Trophoblast cell (in vitro differentiated cells and primary cell): ENCODE measurements around the gene SIPA1L3.

Source experiments
- DNase-seq, 2 donors: peaks; one replicate each; pipeline ENCODE4 v3.0.0-alpha.2; 2016
- H2AFZ ChIP-seq: 2 replicates; pipeline ENCODE4 v1.6.1; 2013; ENCODE audit warnings: low read length, moderate library complexity, mild to moderate bottlenecking; ENCODE audit not compliant: insufficient read depth, poor library complexity
- H2AK5ac ChIP-seq: 2 replicates; pipeline ENCODE4 v1.6.1; 2013; ENCODE audit warnings: mild to moderate bottlenecking, low read length
- H2BK120ac ChIP-seq: 2 replicates; pipeline ENCODE4 v1.6.1; 2013; ENCODE audit warnings: low read length, mild to moderate bottlenecking, moderate library complexity; ENCODE audit not compliant: insufficient read depth, poor library complexity
- H2BK12ac ChIP-seq: 2 replicates; pipeline ENCODE4 v1.6.1; 2013; ENCODE audit warnings: mild to moderate bottlenecking, low read length, moderate library complexity
- H2BK5ac ChIP-seq: 2 replicates; pipeline ENCODE4 v1.6.1; 2013; ENCODE audit warnings: low read length, low read depth, moderate library complexity, mild to moderate bottlenecking; ENCODE audit not compliant: poor library complexity
- H3K14ac ChIP-seq: 2 replicates; pipeline ENCODE4 v1.6.1; 2013; ENCODE audit warnings: mild to moderate bottlenecking, low read length
- H3K18ac ChIP-seq: 2 replicates; pipeline ENCODE4 v1.6.1; 2013; ENCODE audit warnings: mild to moderate bottlenecking, low read length
- H3K23ac ChIP-seq: 2 replicates; pipeline ENCODE4 v1.6.1; 2013; ENCODE audit warnings: low read length
- H3K27ac ChIP-seq: 2 replicates; pipeline ENCODE4 v1.5.1; 2013; ENCODE audit warnings: low read depth, mild to moderate bottlenecking, inconsistent platforms, low read length, moderate library complexity
- H3K27me3 ChIP-seq: 2 replicates; pipeline ENCODE4 v1.6.1; 2013; ENCODE audit warnings: inconsistent platforms, mild to moderate bottlenecking, low read length, moderate library complexity; ENCODE audit not compliant: insufficient read depth
- H3K36me3 ChIP-seq, 2 experiments: 1 replicate in 1 of 2; 2 replicates in 1 of 2; pipeline ENCODE4 v1.6.1; 2013; ENCODE audit warnings: low read length in 2 of 2, mild to moderate bottlenecking in 2 of 2, moderate library complexity in 1 of 2; ENCODE audit not compliant: insufficient read depth in 2 of 2, control insufficient read depth in 1 of 2
- H3K4ac ChIP-seq: 2 replicates; pipeline ENCODE4 v1.6.1; 2013; ENCODE audit warnings: low read depth, mild to moderate bottlenecking, low read length, moderate library complexity
- H3K4me1 ChIP-seq, 2 experiments: 1 replicate in 1 of 2; 2 replicates in 1 of 2; pipeline ENCODE4 v1.6.1; 2013; ENCODE audit warnings: low read length in 2 of 2, mild to moderate bottlenecking in 2 of 2, moderate library complexity in 1 of 2; ENCODE audit not compliant: insufficient read depth in 2 of 2, control insufficient read depth in 1 of 2
- H3K4me2 ChIP-seq: 2 replicates; pipeline ENCODE4 v1.6.1; 2013; ENCODE audit warnings: inconsistent platforms, mild to moderate bottlenecking, low read length, moderate library complexity
- H3K4me3 ChIP-seq: 2 replicates; pipeline ENCODE4 v1.5.1; 2013; ENCODE audit warnings: mild to moderate bottlenecking, low read depth, low read length, inconsistent platforms
- H3K79me1 ChIP-seq: one replicate; pipeline ENCODE4 v1.6.1; 2013; ENCODE audit warnings: low read length
- H3K79me2 ChIP-seq: 2 replicates; pipeline ENCODE4 v1.6.1; 2013; ENCODE audit warnings: low read length, mild to moderate bottlenecking; ENCODE audit not compliant: control insufficient read depth, insufficient read depth, poor library complexity
- H3K9ac ChIP-seq: 2 replicates; pipeline ENCODE4 v1.6.1; 2013; ENCODE audit warnings: mild to moderate bottlenecking, low read length
- H3K9me3 ChIP-seq: 2 replicates; pipeline ENCODE4 v1.6.1; 2013; ENCODE audit warnings: low read depth, mild to moderate bottlenecking, control low read depth, inconsistent platforms, low read length; ENCODE audit not compliant: insufficient read depth
- H4K12ac ChIP-seq: 2 replicates; pipeline ENCODE4 v1.6.1; 2013; ENCODE audit warnings: low read depth, mild to moderate bottlenecking, low read length, moderate library complexity
- H4K8ac ChIP-seq: 2 replicates; pipeline ENCODE4 v1.6.1; 2013; ENCODE audit warnings: low read depth, mild to moderate bottlenecking, low read length, moderate library complexity
- H4K91ac ChIP-seq: one replicate; pipeline ENCODE4 v1.6.1; 2013; ENCODE audit warnings: low read depth, mild to moderate bottlenecking, low read length, moderate library complexity
- WGBS: extraction: QIAGEN DNeasy Blood & Tissue Kit; methylation state at CpG from one replicate; pipeline ENCODE4 v1.1.7; 2013; ENCODE audit warnings: missing lambda C conversion rate; ENCODE audit not compliant: insufficient read length, insufficient coverage; ENCODE audit errors: extremely low coverage; 5-methylcytosine and 5-hydroxymethylcytosine counted together

SIPA1L3 gene

GRCh38 chr19:38165335-38165734 lies 258.3 kb downstream of the SIPA1L3 start:
- Histone ChIP-seq H3K23ac (no peak overlapping the region), H3K4ac (no peak overlapping the region), H3K36me3 (peaks cover 26 to 29% of the 10 kb centered on the region in 2 experiments), H2BK120ac (no peak overlapping the region), H3K79me2 (no peaks in the 10 kb centered on the region), H3K4me1 (no peaks in the 10 kb centered on the region), H3K18ac (no peak overlapping the region), H4K12ac (no peak overlapping the region), H3K27me3 (no peaks in the 10 kb centered on the region), H3K9me3 (peaks cover 10% of the 10 kb centered on the region), H3K4me3 (no peak overlapping the region), H3K4me2 (no peak overlapping the region), H3K14ac (no peak overlapping the region), H3K27ac (no peak overlapping the region), H2BK5ac (no peak overlapping the region), H4K91ac (no peak overlapping the region), H2BK12ac (no peak overlapping the region), H2AK5ac (no peak overlapping the region), H4K8ac (no peak overlapping the region), H3K9ac (no peak overlapping the region), H3K79me1 (no peaks in the 10 kb centered on the region), H2AFZ (no peak overlapping the region)
- WGBS: no CpG with 5 or more reads among the region's 6 CpGs
- no peak for DNase-seq

GRCh38 chr19:38168637-38169036 lies 261.6 kb downstream of the SIPA1L3 start:
- Histone ChIP-seq H3K14ac (no peak overlapping the region), H3K9ac (no peak overlapping the region), H3K4me3 (no peak overlapping the region), H3K27me3 (no peaks in the 10 kb centered on the region), H2AFZ (no peak overlapping the region), H3K23ac (no peak overlapping the region), H3K4me1 (no peaks in the 10 kb centered on the region), H4K12ac (no peak overlapping the region), H3K79me2 (no peaks in the 10 kb centered on the region), H3K36me3 (peaks cover 15% of the 10 kb centered on the region in 2 experiments), H3K18ac (no peak overlapping the region), H2AK5ac (no peak overlapping the region), H4K8ac (no peak overlapping the region), H3K4ac (no peak overlapping the region), H3K9me3 (no peaks in the 10 kb centered on the region), H3K4me2 (no peak overlapping the region), H3K79me1 (no peaks in the 10 kb centered on the region), H2BK120ac (no peak overlapping the region), H3K27ac (no peak overlapping the region), H2BK12ac (no peak overlapping the region), H2BK5ac (no peak overlapping the region), H4K91ac (no peak overlapping the region)
- no CpG with 5 or more reads among the region's 4 CpGs for WGBS
- no peak for DNase-seq

DNA sequence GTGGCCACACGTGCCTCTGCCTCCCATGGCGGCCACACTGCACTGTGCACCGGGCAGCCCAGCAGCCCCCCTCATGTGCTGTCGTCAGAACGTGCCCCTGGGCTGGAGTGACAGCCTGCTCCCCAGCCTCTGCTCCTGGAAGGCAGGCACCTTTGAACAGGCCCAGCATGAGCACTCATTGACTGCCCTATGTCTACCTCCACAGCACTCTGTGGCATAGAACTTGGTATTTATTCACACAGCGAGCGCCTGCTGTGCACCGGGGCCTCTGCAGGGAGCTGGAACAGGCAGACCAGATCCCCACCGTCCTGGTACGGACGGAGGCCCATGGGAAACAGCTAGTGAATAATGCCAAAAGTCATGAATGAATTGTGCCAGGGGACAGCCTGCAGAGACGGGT lies 263.3 kb downstream of the SIPA1L3 start:
- no peak overlapping the region for H3K4me3 ChIP-seq
- no peaks in the 10 kb centered on the region for H3K79me2 ChIP-seq
- no peak overlapping the region for H2AFZ ChIP-seq
- no CpG with 5 or more reads among the region's 12 CpGs for WGBS
- H4K8ac ChIP-seq: no peak overlapping the region
- H2AK5ac ChIP-seq: no peak overlapping the region
- H4K12ac ChIP-seq: no peak overlapping the region
- H3K9ac ChIP-seq: no peak overlapping the region
- H2BK5ac ChIP-seq: no peak overlapping the region
- H3K18ac ChIP-seq: no peak overlapping the region
- no peak overlapping the region for H2BK12ac ChIP-seq
- no peak overlapping the region for H3K4ac ChIP-seq
- no peaks in the 10 kb centered on the region for H3K27me3 ChIP-seq
- no peak overlapping the region for H3K14ac ChIP-seq
- peaks cover 2 to 6% of the 10 kb centered on the region in 2 experiments for H3K36me3 ChIP-seq
- no peak overlapping the region for H3K27ac ChIP-seq
- H3K4me2 ChIP-seq: no peak overlapping the region
- H3K23ac ChIP-seq: no peak overlapping the region
- no peak overlapping the region for H2BK120ac ChIP-seq
- H3K4me1 ChIP-seq: no peaks in the 10 kb centered on the region
- no peaks in the 10 kb centered on the region for H3K9me3 ChIP-seq
- no peak for DNase-seq
- H4K91ac ChIP-seq: no peak overlapping the region
- no peaks in the 10 kb centered on the region for H3K79me1 ChIP-seq

GRCh38 chr19:38172001-38172400 lies 265.0 kb downstream of the SIPA1L3 start:
- Histone ChIP-seq H4K91ac (no peak overlapping the region), H2AFZ (no peak overlapping the region), H4K8ac (no peak overlapping the region), H2BK5ac (no peak overlapping the region), H3K9ac (no peak overlapping the region), H3K27me3 (no peaks in the 10 kb centered on the region), H3K23ac (no peak overlapping the region), H3K79me1 (no peaks in the 10 kb centered on the region), H2AK5ac (no peak overlapping the region), H3K4ac (no peak overlapping the region), H3K36me3 (peaks cover 0 to 2% of the 10 kb centered on the region in 2 experiments), H3K14ac (no peak overlapping the region), H3K9me3 (no peaks in the 10 kb centered on the region), H4K12ac (no peak overlapping the region), H3K4me3 (no peak overlapping the region), H3K79me2 (no peaks in the 10 kb centered on the region), H3K4me2 (no peak overlapping the region), H3K18ac (no peak overlapping the region), H3K27ac (no peak overlapping the region), H2BK120ac (no peak overlapping the region), H2BK12ac (no peak overlapping the region), H3K4me1 (no peaks in the 10 kb centered on the region)
- no peak for DNase-seq
- WGBS: no CpG with 5 or more reads among the region's 8 CpGs
